NCI-H446 (cell line): ENCODE measurements around the gene ALDH7A1.
A peak's percentile ranks its signal among the peaks of the same experiment; 100 is the strongest.
"Not testable (repeated sequence)": the region's sequence is repeated elsewhere in the genome, so short reads cannot be mapped to it uniquely, and the experiment has no call there.

Experiments
- DNase-seq, 2 experiments: peaks; one replicate each; lab custom pipeline; 2025; lab: John Stamatoyannopoulos, UW

ALDH7A1 gene

GRCh38 chr5:126535856-126536545 is 59.0 kb downstream of the ALDH7A1 start:
- no peak for DNase-seq

DNA sequence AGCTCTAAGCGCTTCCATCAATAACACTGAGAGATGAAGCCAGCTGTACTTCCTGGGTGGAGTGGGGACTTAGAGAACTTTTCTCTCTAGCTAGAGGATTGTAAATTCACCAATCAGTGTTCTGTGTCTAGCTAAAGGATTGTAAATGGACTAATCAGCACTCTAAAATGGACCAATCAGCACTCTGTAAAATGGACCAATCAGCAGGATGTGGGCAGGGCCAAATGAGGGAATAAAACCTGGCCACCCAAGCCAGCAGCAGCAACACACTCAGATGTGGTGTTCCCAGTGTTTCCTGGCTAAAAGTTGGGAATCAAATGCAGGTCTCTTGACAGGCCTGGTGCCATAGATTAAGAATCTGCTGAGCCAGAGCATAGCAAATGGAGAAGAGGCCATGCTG is 60.5 kb downstream of the ALDH7A1 start:
- DNase-seq: no peak

DNA sequence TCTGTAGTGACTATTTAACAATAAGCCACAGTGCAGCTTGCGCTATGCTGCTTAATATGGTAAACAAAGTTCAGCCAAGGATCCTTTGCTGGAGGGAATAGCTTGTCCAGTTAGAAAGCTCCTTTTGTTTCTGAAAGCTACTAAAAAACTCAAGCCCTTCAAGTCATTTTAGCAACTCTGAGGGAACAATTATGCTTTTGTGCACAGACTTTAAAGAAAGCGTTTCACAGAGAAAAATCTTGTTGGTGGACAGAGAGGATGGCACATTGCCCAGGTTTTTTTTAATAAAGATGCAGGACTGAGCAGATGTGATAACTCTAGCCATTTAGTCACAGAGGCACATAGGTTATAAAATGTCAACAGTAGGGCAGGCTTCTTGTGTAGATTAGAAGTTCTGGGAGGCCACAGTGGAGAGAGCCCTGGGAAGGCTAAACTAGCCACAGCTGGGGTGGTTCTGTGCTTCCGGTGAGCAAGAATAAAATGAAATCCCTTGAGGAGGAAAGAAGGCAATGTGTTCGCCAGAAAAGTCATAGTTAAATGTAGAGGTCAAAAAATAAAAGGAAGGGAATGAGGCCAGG is 63.4 kb downstream of the ALDH7A1 start:
- no peak for DNase-seq

DNA sequence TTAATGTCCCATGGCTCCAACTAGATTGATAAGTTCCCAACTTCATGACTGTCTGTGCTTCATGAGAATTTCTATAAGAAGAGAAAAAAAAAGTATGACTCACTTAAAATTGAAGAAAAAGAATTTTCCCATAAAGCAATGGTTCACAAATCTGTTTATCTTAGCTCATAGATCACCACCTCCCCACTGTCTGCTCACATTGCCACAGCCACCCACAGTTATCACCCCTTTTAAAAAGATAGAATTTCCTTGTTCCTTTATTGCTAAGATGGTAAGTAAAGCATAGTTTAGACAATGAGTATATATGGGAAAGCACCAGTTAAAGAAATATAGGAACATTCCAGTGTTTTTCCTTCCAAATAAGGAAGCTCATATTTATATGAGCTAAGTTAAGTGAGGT is 67.1 kb downstream of the ALDH7A1 start:
- no peak for DNase-seq

GRCh38 chr5:126527158-126527557 is 67.9 kb downstream of the ALDH7A1 start:
- DNase-seq: no peak

DNA sequence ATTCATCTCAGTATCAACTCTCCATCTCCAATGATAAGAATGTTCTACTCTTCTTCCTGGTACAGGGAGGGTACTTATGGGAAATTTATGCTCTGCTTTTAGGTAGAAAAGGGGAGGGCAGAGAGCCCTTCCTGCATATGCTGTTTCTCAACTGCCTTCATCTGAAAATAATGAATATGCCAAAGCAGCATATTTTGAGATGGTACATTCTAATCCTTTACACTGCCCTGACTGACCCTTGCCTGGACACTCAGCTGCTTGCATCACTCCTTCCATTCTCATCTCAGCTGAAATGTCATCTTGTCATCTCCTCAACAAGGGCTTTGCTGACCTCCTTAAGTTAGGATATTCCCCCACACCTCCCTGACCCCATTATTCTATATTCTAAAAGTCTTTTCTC is 68.5 kb downstream of the ALDH7A1 start:
- DNase-seq: no peak

DNA sequence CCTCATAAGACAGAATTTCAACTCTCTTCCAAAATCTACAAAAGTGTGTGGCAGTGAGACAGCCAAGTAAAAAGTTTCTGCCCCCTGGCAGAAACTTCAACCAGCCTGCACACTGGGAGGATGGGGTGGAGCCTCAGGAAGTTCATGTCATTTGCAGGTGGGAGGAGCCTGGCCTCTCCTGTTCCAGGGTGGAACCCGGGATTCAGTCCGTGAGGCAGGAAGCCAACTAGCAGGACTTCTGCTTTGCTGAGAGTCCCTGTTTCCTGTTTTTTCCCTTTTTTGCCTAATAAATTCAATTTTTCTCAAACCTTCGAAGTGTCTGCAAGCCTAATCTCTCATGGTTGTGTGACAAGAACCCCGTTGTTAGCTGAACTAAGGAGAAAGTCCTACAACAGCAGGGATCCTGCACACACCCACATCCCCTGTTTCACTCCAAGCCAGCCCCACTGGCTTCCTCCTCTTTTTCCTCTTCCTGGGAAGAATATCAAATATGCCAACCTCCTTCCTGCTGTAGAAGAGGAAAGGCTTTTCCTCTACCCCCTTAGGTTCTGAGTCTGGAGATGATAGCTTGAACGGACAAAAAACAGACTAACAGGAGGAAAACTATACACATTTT is 69.3 kb downstream of the ALDH7A1 start:
- peak in 1 of 2 experiments; percentile 33 for DNase-seq

- no peak for DNase-seq
Observed at GRCh38 chr5:126523818-126524510, 71.1 kb downstream of the ALDH7A1 start.

DNA sequence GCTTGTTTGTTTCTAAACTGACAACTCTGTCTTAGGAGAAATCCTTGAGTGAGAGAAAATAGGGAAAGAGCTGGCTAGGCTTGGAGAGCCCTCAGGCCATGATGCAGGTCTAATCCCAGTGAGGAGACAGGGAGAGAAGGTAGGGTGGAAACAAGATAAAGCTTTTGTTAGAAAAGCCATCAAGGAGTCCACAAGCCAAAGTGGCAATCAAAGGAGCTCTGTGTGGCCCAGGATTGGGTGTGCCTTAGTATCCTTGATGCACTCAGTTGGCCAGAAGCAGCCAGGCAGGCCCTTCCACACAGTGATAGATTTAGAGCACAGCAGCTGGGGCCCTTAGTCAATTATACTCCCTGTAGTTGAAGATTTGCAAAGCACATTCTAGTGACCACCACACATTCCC is 73.9 kb downstream of the ALDH7A1 start:
- no peak for DNase-seq

- no peak for DNase-seq
Observed at GRCh38 chr5:126520593-126520953, 74.4 kb downstream of the ALDH7A1 start.

DNA sequence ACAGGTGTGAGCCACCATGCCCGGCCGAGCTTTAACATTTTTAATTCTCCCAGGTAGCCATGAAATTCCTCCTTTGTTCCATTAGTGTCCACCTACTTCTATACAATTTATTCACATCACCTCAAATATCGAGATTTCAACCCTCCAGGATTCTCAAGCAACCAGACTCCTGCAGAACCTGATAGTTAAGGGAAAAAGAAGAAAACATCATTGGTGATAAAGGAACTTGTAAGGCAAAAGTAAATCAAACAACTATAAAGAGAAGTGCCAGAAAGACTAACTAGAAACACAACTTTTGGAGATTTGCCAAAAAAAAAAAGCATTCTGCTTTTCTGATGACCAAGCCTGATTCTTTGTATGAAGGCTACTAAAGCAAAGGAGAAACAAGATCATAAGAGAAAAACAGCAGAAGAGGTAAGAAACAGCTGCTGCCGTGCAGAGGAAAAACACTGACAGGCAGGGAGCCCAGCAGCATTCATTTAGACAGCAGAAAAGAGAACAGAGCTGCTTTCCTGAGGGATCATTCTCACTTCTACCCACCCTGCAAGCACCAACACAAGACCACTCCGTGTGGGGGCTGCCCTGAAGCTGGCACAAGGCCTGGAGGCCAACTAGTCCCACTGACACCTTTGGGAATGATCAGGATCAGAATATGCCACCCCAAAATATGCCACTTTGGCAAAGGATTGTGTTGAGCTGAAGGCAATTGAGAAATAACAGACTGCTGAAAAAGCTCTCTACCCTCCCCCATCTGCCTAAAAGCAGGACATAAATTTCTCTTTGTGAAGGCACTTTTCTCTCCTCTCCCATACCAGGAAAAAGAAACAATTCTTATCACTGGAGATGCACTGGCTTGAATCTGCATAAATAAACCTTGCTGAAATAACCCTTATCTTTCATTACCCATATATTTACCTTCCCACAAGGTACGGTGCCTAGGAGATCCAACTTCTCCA is 75.1 kb downstream of the ALDH7A1 start:
- DNase-seq: no peak

- not testable (repeated sequence) for DNase-seq
Observed at GRCh38 chr5:126519223-126519622, 75.8 kb downstream of the ALDH7A1 start.

- no peak for DNase-seq
Observed at GRCh38 chr5:126516852-126517251, 78.2 kb downstream of the ALDH7A1 start.

GRCh38 chr5:126516133-126516532 is 78.9 kb downstream of the ALDH7A1 start:
- peak in 1 of 2 experiments; percentile 21 for DNase-seq

DNA sequence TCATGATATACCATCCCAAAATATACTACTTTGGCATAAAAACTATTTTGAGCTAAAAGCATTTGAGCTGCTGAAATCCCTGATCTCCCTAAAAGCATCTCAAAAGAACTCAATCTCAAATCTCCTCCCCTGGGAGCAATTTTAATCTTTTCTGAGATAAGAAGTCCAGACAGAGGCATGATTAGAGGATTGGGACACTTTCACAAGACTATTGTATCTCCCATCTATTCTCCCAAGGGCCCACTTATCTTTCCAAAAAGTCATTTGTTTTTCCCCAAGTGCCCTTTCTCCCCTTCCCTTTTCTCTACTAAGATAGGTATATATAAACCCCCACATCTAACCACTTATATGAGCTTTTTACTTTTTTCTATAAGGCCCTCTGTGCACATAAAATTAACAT is 79.7 kb downstream of the ALDH7A1 start:
- no peak for DNase-seq

DNA sequence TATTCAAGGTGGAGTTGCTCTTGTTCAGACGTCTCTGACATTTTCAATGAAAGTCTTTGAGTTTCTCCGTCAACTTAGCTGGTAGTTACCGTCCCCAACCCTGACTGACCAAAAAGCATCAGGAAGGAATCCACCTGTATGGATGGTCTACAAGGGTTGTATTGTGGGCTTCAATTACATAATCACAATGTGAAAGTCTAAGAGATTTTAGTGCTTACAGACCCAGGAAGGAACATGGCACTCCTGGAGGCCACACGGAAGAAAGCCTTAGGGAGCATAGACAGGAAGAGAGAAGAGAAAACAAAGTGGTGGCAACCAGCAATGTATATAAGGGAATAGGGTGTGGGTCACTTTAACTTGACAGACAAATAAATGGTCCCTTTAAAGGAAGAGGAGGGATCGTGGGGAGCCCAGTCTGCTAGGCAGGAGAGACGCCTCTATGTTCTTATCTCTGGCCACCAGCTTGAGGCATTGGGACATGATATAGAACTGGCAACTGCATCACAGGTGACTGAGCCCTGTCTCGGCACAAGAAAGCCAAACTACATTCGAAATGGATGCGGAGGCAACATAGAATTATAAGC is 80.4 kb downstream of the ALDH7A1 start:
- no peak for DNase-seq

- DNase-seq: no peak
Observed at GRCh38 chr5:126514131-126514557, 80.9 kb downstream of the ALDH7A1 start.

GRCh38 chr5:126513703-126514102 is 81.3 kb downstream of the ALDH7A1 start:
- no peak for DNase-seq

- no peak for DNase-seq
Observed at GRCh38 chr5:126513302-126513701, 81.7 kb downstream of the ALDH7A1 start.

GRCh38 chr5:126512451-126512850 is 82.6 kb downstream of the ALDH7A1 start:
- no peak for DNase-seq

DNA sequence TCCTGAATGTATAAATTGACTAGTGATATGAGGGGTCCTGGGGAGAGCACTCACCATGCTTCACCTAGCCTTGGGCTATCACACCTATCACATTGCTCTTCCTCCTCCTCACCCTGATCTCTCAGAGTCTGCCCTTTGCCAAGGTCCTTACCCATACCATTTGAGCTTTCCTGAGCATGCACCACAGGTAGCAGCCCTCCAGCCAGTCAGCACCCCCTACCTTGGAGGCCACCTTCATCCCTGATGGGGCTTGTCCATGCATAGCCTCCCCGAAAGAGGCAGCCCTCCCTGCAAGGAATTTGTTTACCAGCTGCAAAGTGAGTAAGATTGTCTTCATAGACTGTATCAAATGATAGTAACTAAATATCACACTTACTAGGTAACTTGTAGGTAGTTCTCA is 83.1 kb downstream of the ALDH7A1 start:
- DNase-seq: no peak
